Astrocyte (in vitro differentiated cells and primary cell): ENCODE results near the gene YIF1B. TPM values are rescaled to one million over a fixed set of nuclear protein-coding genes. Genes with fewer than 3 reads are reported as not detected.

Source experiments
- DNase-seq: peaks from one replicate; pipeline ENCODE4 v3.0.0-alpha.2; 2010; ENCODE audit warnings: low read depth
- FAIRE-seq: peaks from 2 replicates; lab custom pipeline; 2011; peaks lifted over from hg19 to GRCh38; lab: Jason Lieb, UNC
- H2AFZ ChIP-seq: 2 replicates; pipeline ENCODE4 v1.6.0; 2012; ENCODE audit warnings: low read depth, low read length, inconsistent platforms
- H3K27ac ChIP-seq: 2 replicates; pipeline ENCODE4 v1.5.1; 2011; ENCODE audit warnings: low read depth, low read length, inconsistent platforms
- H3K27me3 ChIP-seq: 2 replicates; pipeline ENCODE4 v1.6.0; 2011; ENCODE audit warnings: low read length, inconsistent platforms; ENCODE audit not compliant: insufficient read depth
- H3K36me3 ChIP-seq: 2 replicates; pipeline ENCODE4 v1.5.1; 2011; ENCODE audit warnings: low read length, inconsistent platforms; ENCODE audit not compliant: insufficient read depth
- H3K4me1 ChIP-seq: 2 replicates; pipeline ENCODE4 v1.5.1; 2011; ENCODE audit warnings: low read length, inconsistent platforms; ENCODE audit not compliant: insufficient read depth
- H3K4me2 ChIP-seq: 2 replicates; pipeline ENCODE4 v1.6.0; 2012; ENCODE audit warnings: low read length, inconsistent platforms
- H3K4me3 ChIP-seq: 2 replicates; pipeline ENCODE4 v1.5.1; 2011; ENCODE audit warnings: low read depth, mild to moderate bottlenecking, low read length, inconsistent platforms; ENCODE audit not compliant: insufficient read depth
- H3K79me2 ChIP-seq: 2 replicates; pipeline ENCODE4 v1.6.0; 2012; ENCODE audit warnings: mild to moderate bottlenecking, low read length, inconsistent platforms; ENCODE audit not compliant: insufficient read depth
- H3K9ac ChIP-seq: 2 replicates; pipeline ENCODE4 v1.6.0; 2012; ENCODE audit warnings: mild to moderate bottlenecking, low read length, inconsistent platforms
- H3K9me3 ChIP-seq: 2 replicates; pipeline ENCODE4 v1.5.1; 2012; ENCODE audit warnings: low read depth, mild to moderate bottlenecking, low read length, inconsistent platforms; ENCODE audit not compliant: insufficient read depth
- H4K20me1 ChIP-seq: 2 replicates; pipeline ENCODE4 v1.6.0; 2012; ENCODE audit warnings: low read length, inconsistent platforms; ENCODE audit not compliant: insufficient read depth
- H3K27ac Mint-ChIP-seq: one replicate; pipeline ENCODE4 v1.8.0; 2021; ENCODE audit warnings: mild to moderate bottlenecking, mixed read lengths; ENCODE audit not compliant: unreplicated experiment
- H3K27me3 Mint-ChIP-seq: one replicate; pipeline ENCODE4 v1.8.0; 2021; ENCODE audit warnings: low read depth, mixed read lengths; ENCODE audit not compliant: unreplicated experiment
- H3K36me3 Mint-ChIP-seq: one replicate; pipeline ENCODE4 v1.8.0; 2021; ENCODE audit warnings: low read depth, mixed read lengths; ENCODE audit not compliant: unreplicated experiment
- H3K4me1 Mint-ChIP-seq: one replicate; pipeline ENCODE4 v1.8.0; 2021; ENCODE audit warnings: low read depth, mixed read lengths; ENCODE audit not compliant: unreplicated experiment
- H3K4me3 Mint-ChIP-seq: one replicate; pipeline ENCODE4 v1.8.0; 2021; ENCODE audit warnings: mild to moderate bottlenecking, moderate library complexity, mixed read lengths; ENCODE audit not compliant: unreplicated experiment
- H3K9me3 Mint-ChIP-seq: one replicate; pipeline ENCODE4 v1.8.0; 2021; ENCODE audit warnings: mild to moderate bottlenecking, mixed read lengths; ENCODE audit not compliant: unreplicated experiment
- CTCF ChIP-seq: IDR thresholded peaks from 2 replicates; pipeline ENCODE4 v1.5.1; 2011; ENCODE audit warnings: low read depth, mild to moderate bottlenecking, inconsistent platforms, low read length, moderate library complexity; ENCODE audit not compliant: insufficient read depth
- EZH2 ChIP-seq: IDR thresholded peaks from 2 replicates; pipeline ENCODE4 v1.6.1; 2012; ENCODE audit warnings: mild to moderate bottlenecking, low read length, inconsistent platforms; ENCODE audit not compliant: insufficient read depth
- total RNA-seq: library from RNA; stranded (reverse); gene quantifications from 2 replicates; pipeline ENCODE4 v1.2.1, GENCODE V29; 2021

The YIF1B gene
- total RNA-seq, 1 donor from 2014 or later, result 81.3 TPM

- H4K20me1 ChIP-seq, result no peaks in the 10 kb centered on the region
- FAIRE-seq, result no peak
- no peak overlapping the region for H3K4me3 ChIP-seq
Measured at GRCh38 chr19:38277969-38278680, 37.6 kb downstream of the YIF1B start.

DNA sequence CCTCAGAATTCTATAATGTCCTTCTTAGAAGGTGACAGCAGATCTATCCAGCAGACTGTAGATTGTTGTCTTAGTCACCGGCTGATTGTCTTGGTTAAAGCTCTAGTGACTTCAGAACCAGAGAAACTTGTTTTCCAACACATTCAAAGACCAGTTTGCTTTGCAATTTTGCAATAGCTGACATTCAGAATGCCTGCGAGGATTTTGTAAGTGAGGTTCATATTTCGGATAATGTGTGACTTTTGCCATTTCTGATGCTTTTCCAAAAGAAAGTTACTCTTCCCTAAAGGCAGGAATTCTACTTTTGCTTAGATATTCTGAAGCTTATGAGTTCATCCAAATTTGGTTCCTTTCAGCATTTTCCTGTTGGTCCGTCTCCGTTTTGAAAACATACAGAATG, 38.2 kb downstream of the YIF1B start:
- Histone ChIP-seq H3K9ac (no peak overlapping the region), H3K4me2 (peak overlapping the region; percentile 37), H3K4me3 (no peak overlapping the region), H4K20me1 (no peaks in the 10 kb centered on the region), H3K9me3 (no peaks in the 10 kb centered on the region), H3K27me3 (no peaks in the 10 kb centered on the region), H3K36me3 (no peaks in the 10 kb centered on the region), H2AFZ (no peak overlapping the region), H3K79me2 (no peaks in the 10 kb centered on the region), H3K4me1 (peaks cover 10% of the 10 kb centered on the region), H3K27ac (no peak overlapping the region)
- TF ChIP-seq CTCF, result no peak
- no peak for TF ChIP-seq EZH2
- H3K27ac Mint-ChIP-seq, result no peak overlapping the region
- peaks cover 14% of the 10 kb centered on the region for H3K4me1 Mint-ChIP-seq
- no peak overlapping the region for H3K4me3 Mint-ChIP-seq
- H3K36me3 Mint-ChIP-seq, result peaks cover 2% of the 10 kb centered on the region
- no peaks in the 10 kb centered on the region for H3K9me3 Mint-ChIP-seq
- peak; percentile 9 for FAIRE-seq
- H3K27me3 Mint-ChIP-seq, result no peaks in the 10 kb centered on the region
- no peak for DNase-seq

More at GRCh38 chr19:38277969-38278680, 37.6 kb downstream of the YIF1B start:
- peaks cover 10% of the 10 kb centered on the region for H3K4me1 ChIP-seq
- no peaks in the 10 kb centered on the region for H3K9me3 Mint-ChIP-seq
- TF ChIP-seq EZH2 (no peak), CTCF (no peak)
- H2AFZ ChIP-seq, result no peak overlapping the region
- H3K27me3 Mint-ChIP-seq, result no peaks in the 10 kb centered on the region
- peak overlapping the region; percentile 50 for H3K4me3 Mint-ChIP-seq
- peak overlapping the region; percentile 12 for H3K27ac ChIP-seq
- H3K79me2 ChIP-seq, result no peaks in the 10 kb centered on the region
- no peak overlapping the region for H3K9ac ChIP-seq
- H3K27me3 ChIP-seq, result no peaks in the 10 kb centered on the region
- peak; percentile 48 for DNase-seq
- peaks cover 14% of the 10 kb centered on the region for H3K4me1 Mint-ChIP-seq
- H3K27ac Mint-ChIP-seq, result peak overlapping the region; percentile 58
- H3K36me3 Mint-ChIP-seq, result peaks cover 3% of the 10 kb centered on the region
- peak overlapping the region; percentile 37 for H3K4me2 ChIP-seq
- no peaks in the 10 kb centered on the region for H3K9me3 ChIP-seq
- no peaks in the 10 kb centered on the region for H3K36me3 ChIP-seq

DNA sequence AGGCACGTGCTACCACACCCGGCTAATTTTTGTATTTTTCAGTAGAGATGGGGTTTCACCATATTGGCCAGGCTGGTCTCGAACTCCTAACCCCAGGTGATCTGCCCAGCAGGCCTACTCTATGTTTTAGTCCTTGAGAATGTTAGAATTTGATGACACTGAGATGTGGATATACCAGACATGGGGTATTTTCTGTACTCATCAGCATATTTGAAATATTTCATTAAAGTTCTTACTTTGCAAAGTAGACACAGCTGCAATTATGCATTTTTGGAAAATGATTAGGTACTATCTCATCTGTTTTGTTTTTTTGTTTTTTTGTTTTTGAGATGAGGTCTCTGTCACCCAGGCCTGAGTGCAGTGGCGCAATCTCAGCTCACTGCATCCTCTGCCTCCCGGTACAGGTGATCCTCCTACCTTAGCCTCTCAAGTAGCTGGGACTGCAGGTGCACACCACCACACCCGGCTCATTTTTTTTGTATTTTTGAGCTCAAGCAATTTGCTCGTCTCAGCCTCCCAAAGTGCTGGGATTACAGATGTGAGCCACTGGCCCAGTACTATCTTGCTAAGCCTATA, 38.7 kb downstream of the YIF1B start:
- no peak for TF ChIP-seq EZH2
- no peak for TF ChIP-seq CTCF
- no peak overlapping the region for H3K4me2 ChIP-seq
- H3K36me3 ChIP-seq, result no peaks in the 10 kb centered on the region
- H2AFZ ChIP-seq, result no peak overlapping the region
- Mint-ChIP-seq H3K4me1 (peaks cover 14% of the 10 kb centered on the region), H3K27ac (no peak overlapping the region), H3K27me3 (no peaks in the 10 kb centered on the region), H3K9me3 (no peaks in the 10 kb centered on the region), H3K4me3 (no peak overlapping the region), H3K36me3 (no peaks in the 10 kb centered on the region)
- peaks cover 10% of the 10 kb centered on the region for H3K4me1 ChIP-seq
- H3K9me3 ChIP-seq, result no peaks in the 10 kb centered on the region
- no peaks in the 10 kb centered on the region for H3K27me3 ChIP-seq
- no peaks in the 10 kb centered on the region for H3K79me2 ChIP-seq
- no peak overlapping the region for H3K4me3 ChIP-seq
- no peak overlapping the region for H3K27ac ChIP-seq
- DNase-seq, result no peak
- no peak overlapping the region for H3K9ac ChIP-seq
- FAIRE-seq, result no peak
- no peaks in the 10 kb centered on the region for H4K20me1 ChIP-seq
